ENCODE measurements around the gene TAF7L. TPM values are rescaled to one million over a fixed set of nuclear protein-coding genes. Genes with fewer than 3 reads are reported as not detected.
"Not testable (repeated sequence)": the region's sequence is repeated elsewhere in the genome, so short reads cannot be mapped to it uniquely, and the experiment has no call there.

TAF7L gene, protein sequence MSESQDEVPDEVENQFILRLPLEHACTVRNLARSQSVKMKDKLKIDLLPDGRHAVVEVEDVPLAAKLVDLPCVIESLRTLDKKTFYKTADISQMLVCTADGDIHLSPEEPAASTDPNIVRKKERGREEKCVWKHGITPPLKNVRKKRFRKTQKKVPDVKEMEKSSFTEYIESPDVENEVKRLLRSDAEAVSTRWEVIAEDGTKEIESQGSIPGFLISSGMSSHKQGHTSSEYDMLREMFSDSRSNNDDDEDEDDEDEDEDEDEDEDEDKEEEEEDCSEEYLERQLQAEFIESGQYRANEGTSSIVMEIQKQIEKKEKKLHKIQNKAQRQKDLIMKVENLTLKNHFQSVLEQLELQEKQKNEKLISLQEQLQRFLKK
- 0.22 and 0.76 TPM in 2 replicates for total RNA-seq (2012; rRNA removed)

- Histone ChIP-seq H3K4me1 (ENCODE audit: control insufficient read depth, insufficient read depth, low read length) (no peaks in the 10 kb centered on the region), H3K9me3 (replicated peaks; ENCODE audit: low read length) (no peaks in the 10 kb centered on the region), H3K36me3 (ENCODE audit: insufficient read depth, low read length) (no peaks in the 10 kb centered on the region), H3K4me2 (ENCODE audit: low read length) (peak within 1 kb of the TSS; percentile 76), H3K4me3 (ENCODE audit: low read length) (peak within 1 kb of the TSS; percentile 63), H3K27me3 (ENCODE audit: control insufficient read depth, insufficient read depth, low read length) (no peaks in the 10 kb centered on the region), H3K9ac (ENCODE audit: low read depth, low read length) (no peak within 1 kb of the TSS)
These were observed at the start of gene TAF7L for GRCh38 chrX:101290957-101291603. Gene TAF7L, minus strand, starts transcription at chrX:101291334. Its CDS starts 3,791 bp downstream, at chrX:101287543.

DNA sequence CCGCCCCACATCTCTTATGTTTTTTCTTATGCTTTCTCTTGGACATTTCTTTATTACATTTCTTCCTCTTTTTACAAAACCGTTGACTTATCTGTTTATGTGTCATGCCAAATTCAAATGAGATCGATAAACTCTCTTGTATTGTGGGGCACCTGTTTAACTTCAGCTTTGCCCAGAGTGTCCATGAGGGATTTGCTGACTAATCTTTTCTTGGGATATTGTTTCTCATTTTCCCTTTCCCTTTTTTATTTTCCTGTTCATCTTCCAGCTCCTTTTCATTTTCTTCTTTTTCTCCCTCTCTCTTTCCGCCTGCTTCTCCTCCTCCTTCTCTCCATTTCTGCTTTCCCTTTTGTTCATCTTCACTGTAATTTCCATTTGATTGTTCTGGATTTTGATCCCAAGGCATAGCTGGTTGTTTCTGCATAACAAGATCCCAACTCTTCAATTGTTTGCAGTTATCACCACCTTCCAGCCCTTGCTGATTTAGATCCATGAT is 46.7 kb upstream of the TAF7L start:
- no peak overlapping the region for H3K4me3 ChIP-seq (ENCODE audit: low read length)

GRCh38 chrX:101334310-101334709 is 43.2 kb upstream of the TAF7L start:
- not testable (repeated sequence) for H3K9me3 ChIP-seq (replicated peaks; ENCODE audit: low read length); H3K36me3 ChIP-seq (ENCODE audit: insufficient read depth, low read length); H3K27me3 ChIP-seq (ENCODE audit: control insufficient read depth, insufficient read depth, low read length); H3K4me3 ChIP-seq (ENCODE audit: low read length); H3K9ac ChIP-seq (ENCODE audit: low read depth, low read length); H3K4me1 ChIP-seq (ENCODE audit: control insufficient read depth, insufficient read depth, low read length); H3K4me2 ChIP-seq (ENCODE audit: low read length)

More for the DNA sequence above, 46.7 kb upstream of the TAF7L start:
- H3K9ac ChIP-seq (ENCODE audit: low read depth, low read length): no peak overlapping the region
- H3K9me3 ChIP-seq (replicated peaks; ENCODE audit: low read length): no peaks in the 10 kb centered on the region
- H3K36me3 ChIP-seq (ENCODE audit: insufficient read depth, low read length): no peaks in the 10 kb centered on the region
- H3K4me1 ChIP-seq (ENCODE audit: control insufficient read depth, insufficient read depth, low read length): no peaks in the 10 kb centered on the region
- no peaks in the 10 kb centered on the region for H3K27me3 ChIP-seq (ENCODE audit: control insufficient read depth, insufficient read depth, low read length)
- no peak overlapping the region for H3K4me2 ChIP-seq (ENCODE audit: low read length)

GRCh38 chrX:101326600-101326999 is 35.5 kb upstream of the TAF7L start:
- not testable (repeated sequence) for H3K27me3 ChIP-seq (ENCODE audit: control insufficient read depth, insufficient read depth, low read length); H3K4me3 ChIP-seq (ENCODE audit: low read length); H3K9me3 ChIP-seq (replicated peaks; ENCODE audit: low read length); H3K9ac ChIP-seq (ENCODE audit: low read depth, low read length); H3K36me3 ChIP-seq (ENCODE audit: insufficient read depth, low read length); H3K4me2 ChIP-seq (ENCODE audit: low read length); H3K4me1 ChIP-seq (ENCODE audit: control insufficient read depth, insufficient read depth, low read length)

DNA sequence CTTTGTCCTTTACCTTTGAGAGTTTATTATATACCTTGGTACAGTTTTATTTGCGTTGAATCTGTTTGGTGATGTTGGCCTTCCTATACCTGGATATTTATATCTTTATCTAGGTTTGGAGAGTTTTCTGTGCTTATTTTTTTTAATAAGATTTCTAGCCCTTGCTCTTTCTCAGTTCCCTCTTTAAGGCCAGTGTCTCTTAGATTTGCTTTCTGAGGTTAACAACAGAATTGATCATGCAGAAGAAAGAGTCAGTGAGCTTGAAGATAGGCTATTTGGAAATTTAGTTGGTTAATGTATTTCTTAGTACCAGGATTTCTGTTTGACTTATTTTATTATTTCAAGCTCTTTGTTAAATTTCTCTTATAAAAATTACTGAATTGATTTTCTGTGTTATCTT is 12.7 kb upstream of the TAF7L start:
- no peaks in the 10 kb centered on the region for H3K27me3 ChIP-seq (ENCODE audit: control insufficient read depth, insufficient read depth, low read length)

GRCh38 chrX:101295603-101296002 is 4.5 kb upstream of the TAF7L start:
- H3K9ac ChIP-seq (ENCODE audit: low read depth, low read length); H3K36me3 ChIP-seq (ENCODE audit: insufficient read depth, low read length); H3K4me1 ChIP-seq (ENCODE audit: control insufficient read depth, insufficient read depth, low read length): not testable (repeated sequence)

More for the DNA sequence above, 12.7 kb upstream of the TAF7L start:
- no peak overlapping the region for H3K4me3 ChIP-seq (ENCODE audit: low read length)
- no peaks in the 10 kb centered on the region for H3K9me3 ChIP-seq (replicated peaks; ENCODE audit: low read length)
- H3K9ac ChIP-seq (ENCODE audit: low read depth, low read length): no peak overlapping the region
- no peak overlapping the region for H3K4me2 ChIP-seq (ENCODE audit: low read length)
- H3K36me3 ChIP-seq (ENCODE audit: insufficient read depth, low read length): no peaks in the 10 kb centered on the region
- H3K4me1 ChIP-seq (ENCODE audit: control insufficient read depth, insufficient read depth, low read length): no peaks in the 10 kb centered on the region

DNA sequence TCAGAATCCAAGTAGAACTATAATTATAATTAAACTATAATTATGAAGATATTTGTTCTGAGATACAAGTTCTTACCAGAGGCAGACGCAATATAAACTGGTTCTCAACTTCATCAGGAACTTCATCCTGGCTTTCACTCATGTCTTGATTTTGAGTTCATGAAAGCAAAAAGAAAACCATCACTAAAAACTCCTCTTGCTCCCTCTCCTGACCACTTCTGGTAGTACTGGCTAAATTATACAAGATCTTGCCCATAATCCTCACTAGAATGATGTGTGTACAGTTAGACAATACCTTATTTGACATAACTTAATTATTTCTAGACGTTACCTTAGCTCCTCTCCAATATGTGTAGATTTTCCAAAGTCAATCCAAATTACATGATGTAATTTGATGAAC is 3.7 kb downstream of the TAF7L start:
- no peak overlapping the region for H3K4me2 ChIP-seq (ENCODE audit: low read length)
- H3K9ac ChIP-seq (ENCODE audit: low read depth, low read length): no peak overlapping the region
- H3K27me3 ChIP-seq (ENCODE audit: control insufficient read depth, insufficient read depth, low read length): no peaks in the 10 kb centered on the region
- H3K36me3 ChIP-seq (ENCODE audit: insufficient read depth, low read length): no peaks in the 10 kb centered on the region
- no peak overlapping the region for H3K4me3 ChIP-seq (ENCODE audit: low read length)
- H3K9me3 ChIP-seq (replicated peaks; ENCODE audit: low read length): no peaks in the 10 kb centered on the region
- no peaks in the 10 kb centered on the region for H3K4me1 ChIP-seq (ENCODE audit: control insufficient read depth, insufficient read depth, low read length)

More at GRCh38 chrX:101295603-101296002, 4.5 kb upstream of the TAF7L start:
- not testable (repeated sequence) for H3K4me2 ChIP-seq (ENCODE audit: low read length); H3K4me3 ChIP-seq (ENCODE audit: low read length); H3K27me3 ChIP-seq (ENCODE audit: control insufficient read depth, insufficient read depth, low read length); H3K9me3 ChIP-seq (replicated peaks; ENCODE audit: low read length)

DNA sequence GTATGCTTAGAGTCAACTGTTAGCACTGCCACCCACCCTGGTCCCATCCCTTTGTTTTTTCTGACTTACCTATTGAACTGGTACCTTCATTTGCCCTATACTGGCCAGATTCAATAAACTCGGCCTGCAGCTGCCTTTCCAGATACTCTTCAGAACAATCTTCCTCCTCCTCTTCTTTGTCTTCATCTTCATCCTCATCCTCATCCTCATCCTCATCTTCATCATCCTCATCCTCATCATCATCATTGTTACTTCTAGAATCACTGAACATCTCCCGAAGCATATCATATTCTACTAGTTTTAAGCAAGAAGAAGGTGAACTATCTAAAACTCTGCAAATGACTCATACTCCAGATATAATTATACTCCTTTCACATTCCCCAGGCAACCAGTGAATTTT is 14.9 kb downstream of the TAF7L start:
- no peaks in the 10 kb centered on the region for H3K36me3 ChIP-seq (ENCODE audit: insufficient read depth, low read length)
- H3K4me1 ChIP-seq (ENCODE audit: control insufficient read depth, insufficient read depth, low read length): no peaks in the 10 kb centered on the region
- no peaks in the 10 kb centered on the region for H3K9me3 ChIP-seq (replicated peaks; ENCODE audit: low read length)
- no peak overlapping the region for H3K4me2 ChIP-seq (ENCODE audit: low read length)
- no peak overlapping the region for H3K9ac ChIP-seq (ENCODE audit: low read depth, low read length)
- H3K27me3 ChIP-seq (ENCODE audit: control insufficient read depth, insufficient read depth, low read length): no peaks in the 10 kb centered on the region
- H3K4me3 ChIP-seq (ENCODE audit: low read length): no peak overlapping the region

GRCh38 chrX:101274198-101274597 is 16.9 kb downstream of the TAF7L start:
- Histone ChIP-seq H3K4me2 (ENCODE audit: low read length) (no peak overlapping the region), H3K9me3 (replicated peaks; ENCODE audit: low read length) (no peaks in the 10 kb centered on the region), H3K27me3 (ENCODE audit: control insufficient read depth, insufficient read depth, low read length) (no peaks in the 10 kb centered on the region), H3K36me3 (ENCODE audit: insufficient read depth, low read length) (no peaks in the 10 kb centered on the region), H3K4me1 (ENCODE audit: control insufficient read depth, insufficient read depth, low read length) (no peaks in the 10 kb centered on the region), H3K9ac (ENCODE audit: low read depth, low read length) (no peak overlapping the region), H3K4me3 (ENCODE audit: low read length) (no peak overlapping the region)

GRCh38 chrX:101265869-101266428 is 25.2 kb downstream of the TAF7L start:
- Histone ChIP-seq H3K27me3 (ENCODE audit: control insufficient read depth, insufficient read depth, low read length) (no peaks in the 10 kb centered on the region), H3K9me3 (replicated peaks; ENCODE audit: low read length) (no peaks in the 10 kb centered on the region), H3K9ac (ENCODE audit: low read depth, low read length) (peak overlapping the region; percentile 9), H3K4me3 (ENCODE audit: low read length) (no peak overlapping the region), H3K4me1 (ENCODE audit: control insufficient read depth, insufficient read depth, low read length) (peaks cover 10% of the 10 kb centered on the region), H3K4me2 (ENCODE audit: low read length) (no peak overlapping the region), H3K36me3 (ENCODE audit: insufficient read depth, low read length) (no peaks in the 10 kb centered on the region)

DNA sequence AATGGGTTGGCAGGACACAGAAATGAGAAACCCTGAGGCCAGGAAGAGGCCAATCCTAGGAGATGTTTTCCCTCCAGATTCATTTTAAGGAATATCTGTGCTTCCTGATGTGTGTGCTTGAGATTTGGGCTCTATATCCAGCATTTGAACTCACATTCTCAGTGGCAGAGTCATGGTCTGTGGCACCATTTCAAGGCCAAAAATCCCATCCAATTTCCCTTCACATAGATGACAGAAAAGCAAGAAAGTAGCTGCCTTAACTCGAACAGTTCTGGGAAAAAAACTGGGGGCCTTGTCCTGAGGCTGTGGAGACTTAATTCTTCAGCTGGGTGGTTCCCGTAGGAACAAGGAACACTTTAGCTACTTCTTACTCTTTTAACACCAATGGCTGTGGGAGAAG is 27.4 kb downstream of the TAF7L start:
- H3K4me1 ChIP-seq (ENCODE audit: control insufficient read depth, insufficient read depth, low read length): peaks cover 10% of the 10 kb centered on the region
- no peaks in the 10 kb centered on the region for H3K9me3 ChIP-seq (replicated peaks; ENCODE audit: low read length)
- H3K9ac ChIP-seq (ENCODE audit: low read depth, low read length): no peak overlapping the region
- no peak overlapping the region for H3K4me2 ChIP-seq (ENCODE audit: low read length)
- H3K36me3 ChIP-seq (ENCODE audit: insufficient read depth, low read length): no peaks in the 10 kb centered on the region
- H3K4me3 ChIP-seq (ENCODE audit: low read length): no peak overlapping the region
- H3K27me3 ChIP-seq (ENCODE audit: control insufficient read depth, insufficient read depth, low read length): no peaks in the 10 kb centered on the region

All from skeletal muscle satellite cell (primary cell).